ENCODE results near the gene STRAP.
"Not testable (repeated sequence)": the region's sequence is repeated elsewhere in the genome, so short reads cannot be mapped to it uniquely, and the experiment has no call there.

The STRAP gene

GRCh38 chr12:15924956-15925355, 42.8 kb downstream of the STRAP start:
- DNase-seq (ENCODE audit: low spot score): no peak

- DNase-seq (ENCODE audit: low spot score): peak; percentile 82
Measured at GRCh38 chr12:15928346-15928745, 46.2 kb downstream of the STRAP start.

- no peak for DNase-seq (ENCODE audit: low spot score)
Measured at GRCh38 chr12:15928870-15929571, 46.8 kb downstream of the STRAP start.

DNA sequence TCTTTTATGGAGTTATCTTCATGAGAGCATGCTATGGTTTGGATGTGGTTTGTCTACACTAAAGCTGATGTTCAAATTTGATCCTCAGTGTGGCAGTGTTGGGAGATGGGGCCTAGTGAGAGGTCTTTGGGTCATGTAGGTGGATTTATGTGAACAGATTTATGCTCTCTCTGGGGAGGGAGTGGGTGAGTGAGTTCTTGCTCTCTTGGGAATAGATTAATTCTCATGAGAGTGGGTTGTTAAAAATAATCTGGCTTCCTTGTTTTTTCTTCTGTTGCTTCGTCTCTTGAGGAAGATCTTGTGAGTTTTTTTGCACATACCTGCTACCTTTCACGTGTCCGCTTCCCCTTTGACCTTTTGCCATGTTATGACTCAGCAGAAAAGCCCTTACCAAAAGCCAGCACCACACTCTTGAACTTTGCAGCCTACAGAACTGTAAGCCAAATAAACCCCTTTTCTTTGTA, 49.4 kb downstream of the STRAP start:
- no peak for DNase-seq (ENCODE audit: low spot score)

- DNase-seq (ENCODE audit: low spot score): no peak
Measured at GRCh38 chr12:15932327-15932726, 50.1 kb downstream of the STRAP start.

- DNase-seq (ENCODE audit: low spot score): no peak
Measured at GRCh38 chr12:15932971-15933370, 50.8 kb downstream of the STRAP start.

DNA sequence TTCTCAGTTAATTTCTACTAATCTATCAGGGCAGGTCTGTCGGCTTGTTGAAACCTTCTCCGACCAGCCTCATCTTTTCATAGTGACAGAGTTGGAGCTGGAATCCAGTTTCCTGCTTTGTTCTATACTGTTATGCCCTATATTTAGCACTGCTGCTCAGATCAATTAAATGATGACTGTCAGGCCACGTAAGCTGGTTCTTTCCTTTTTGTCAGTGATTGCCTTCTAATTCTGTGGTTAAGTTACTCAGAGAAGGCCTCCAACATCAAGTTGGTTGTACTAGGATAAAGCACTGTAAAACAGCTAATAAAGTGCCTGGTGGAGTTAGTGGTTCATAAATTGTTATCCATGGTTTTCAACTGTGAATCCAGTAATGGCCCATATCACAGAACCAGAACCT, 51.6 kb downstream of the STRAP start:
- peak; percentile 17 for DNase-seq (ENCODE audit: low spot score)

DNA sequence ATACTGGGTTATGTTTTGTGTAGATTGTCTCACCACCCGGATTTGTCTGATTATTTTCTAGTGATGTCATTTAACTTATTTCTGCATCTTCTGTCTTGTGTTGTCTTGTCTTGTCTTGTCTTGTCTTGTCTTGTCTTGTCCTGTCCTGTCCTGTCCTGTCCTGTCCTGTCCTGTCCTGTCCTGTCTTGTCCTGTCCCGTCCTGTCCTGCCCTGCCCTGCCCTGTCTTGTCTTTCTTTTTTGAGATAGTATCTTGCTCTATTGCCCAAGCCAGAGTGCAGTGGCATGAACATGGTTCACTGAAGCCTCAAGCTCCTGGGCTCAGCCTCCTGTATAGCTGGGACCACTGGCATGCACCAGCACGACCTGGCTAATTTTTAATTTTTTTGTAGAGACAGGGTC, 54.6 kb downstream of the STRAP start:
- no peak for DNase-seq (ENCODE audit: low spot score)

- no peak for DNase-seq (ENCODE audit: low spot score)
Measured at GRCh38 chr12:15937902-15938301, 55.7 kb downstream of the STRAP start.

GRCh38 chr12:15939111-15939510, 56.9 kb downstream of the STRAP start:
- no peak for DNase-seq (ENCODE audit: low spot score)

- DNase-seq (ENCODE audit: low spot score): no peak
Measured at GRCh38 chr12:15942475-15942874, 60.3 kb downstream of the STRAP start.

GRCh38 chr12:15943519-15943918, 61.3 kb downstream of the STRAP start:
- DNase-seq (ENCODE audit: low spot score): not testable (repeated sequence)

- not testable (repeated sequence) for DNase-seq (ENCODE audit: low spot score)
Measured at GRCh38 chr12:15948461-15948860, 66.3 kb downstream of the STRAP start.
